Endothelial cell (in vitro differentiated cells): ENCODE measurements around the gene XCR1. TPM values are rescaled to one million over a fixed set of nuclear protein-coding genes. Genes with fewer than 3 reads are reported as not detected.

ENCODE experiments used
- DNase-seq: peaks from one replicate; pipeline ENCODE4 v3.0.0; 2021; ENCODE audit warnings: low spot score
- H3K27ac Mint-ChIP-seq: one replicate; pipeline ENCODE4 v1.8.0; 2021; ENCODE audit warnings: mixed read lengths, inconsistent platforms; ENCODE audit not compliant: unreplicated experiment
- H3K27me3 Mint-ChIP-seq: one replicate; pipeline ENCODE4 v1.8.0; 2021; ENCODE audit warnings: mild to moderate bottlenecking, moderate library complexity, mixed read lengths, inconsistent platforms; ENCODE audit not compliant: unreplicated experiment
- H3K36me3 Mint-ChIP-seq: one replicate; pipeline ENCODE4 v1.8.0; 2021; ENCODE audit warnings: mild to moderate bottlenecking, low read depth, mixed read lengths, inconsistent platforms; ENCODE audit not compliant: unreplicated experiment
- H3K4me1 Mint-ChIP-seq: one replicate; pipeline ENCODE4 v1.8.0; 2021; ENCODE audit warnings: mild to moderate bottlenecking, mixed read lengths, inconsistent platforms; ENCODE audit not compliant: unreplicated experiment
- H3K4me3 Mint-ChIP-seq: one replicate; pipeline ENCODE4 v1.8.0; 2021; ENCODE audit warnings: mild to moderate bottlenecking, mixed read lengths, inconsistent platforms; ENCODE audit not compliant: unreplicated experiment
- H3K9me3 Mint-ChIP-seq: one replicate; pipeline ENCODE4 v1.8.0; 2021; ENCODE audit warnings: mixed read lengths, inconsistent platforms; ENCODE audit not compliant: unreplicated experiment
- total RNA-seq: library from RNA; stranded (reverse); fragmentation: NEBNext Ultra II Directional; extraction: Animal tissue kit (Norgen Biotek cat#: 25700); gene quantifications from one replicate; pipeline ENCODE4 v1.2.1, GENCODE V29; 2021; ENCODE audit not compliant: unreplicated experiment
- TF ChIP-seq, protein P1 (sequence below): fragments of 200-600 bp; sonication (generic); IDR thresholded peaks from one replicate; pipeline ENCODE4 v1.5.0; 2021; ENCODE audit warnings: antibody characterized with exemption; ENCODE audit not compliant: unreplicated experiment

XCR1 gene
- total RNA-seq, 1 donor from 2014 or later, result not detected

DNA sequence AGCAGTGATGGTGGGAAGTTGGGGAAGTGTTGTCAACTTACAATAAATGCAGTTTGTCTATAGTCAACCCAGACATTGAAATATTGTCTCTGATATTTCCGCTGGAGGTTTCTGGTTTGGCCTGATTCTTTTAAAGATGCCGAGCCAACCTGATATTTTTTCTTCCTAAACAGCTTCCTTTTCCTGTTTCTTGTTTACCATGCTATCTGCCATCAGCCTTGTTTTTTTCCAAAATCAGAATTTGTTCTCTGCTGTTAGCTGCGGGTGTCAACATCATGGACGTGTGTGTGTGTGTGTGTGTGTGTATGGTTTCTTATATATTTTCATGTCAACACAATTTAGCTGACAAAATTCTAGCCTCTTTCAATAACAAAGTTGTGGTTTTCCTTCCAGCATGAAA lies 41.2 kb upstream of the XCR1 start:
- Mint-ChIP-seq H3K27ac (peak overlapping the region; percentile 87), H3K36me3 (no peaks in the 10 kb centered on the region), H3K9me3 (no peaks in the 10 kb centered on the region), H3K4me1 (peaks cover 48% of the 10 kb centered on the region), H3K27me3 (peaks cover 1% of the 10 kb centered on the region), H3K4me3 (no peak overlapping the region)
- TF ChIP-seq, protein P1, sequence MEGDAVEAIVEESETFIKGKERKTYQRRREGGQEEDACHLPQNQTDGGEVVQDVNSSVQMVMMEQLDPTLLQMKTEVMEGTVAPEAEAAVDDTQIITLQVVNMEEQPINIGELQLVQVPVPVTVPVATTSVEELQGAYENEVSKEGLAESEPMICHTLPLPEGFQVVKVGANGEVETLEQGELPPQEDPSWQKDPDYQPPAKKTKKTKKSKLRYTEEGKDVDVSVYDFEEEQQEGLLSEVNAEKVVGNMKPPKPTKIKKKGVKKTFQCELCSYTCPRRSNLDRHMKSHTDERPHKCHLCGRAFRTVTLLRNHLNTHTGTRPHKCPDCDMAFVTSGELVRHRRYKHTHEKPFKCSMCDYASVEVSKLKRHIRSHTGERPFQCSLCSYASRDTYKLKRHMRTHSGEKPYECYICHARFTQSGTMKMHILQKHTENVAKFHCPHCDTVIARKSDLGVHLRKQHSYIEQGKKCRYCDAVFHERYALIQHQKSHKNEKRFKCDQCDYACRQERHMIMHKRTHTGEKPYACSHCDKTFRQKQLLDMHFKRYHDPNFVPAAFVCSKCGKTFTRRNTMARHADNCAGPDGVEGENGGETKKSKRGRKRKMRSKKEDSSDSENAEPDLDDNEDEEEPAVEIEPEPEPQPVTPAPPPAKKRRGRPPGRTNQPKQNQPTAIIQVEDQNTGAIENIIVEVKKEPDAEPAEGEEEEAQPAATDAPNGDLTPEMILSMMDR, result no peak
- no peak for DNase-seq

DNA sequence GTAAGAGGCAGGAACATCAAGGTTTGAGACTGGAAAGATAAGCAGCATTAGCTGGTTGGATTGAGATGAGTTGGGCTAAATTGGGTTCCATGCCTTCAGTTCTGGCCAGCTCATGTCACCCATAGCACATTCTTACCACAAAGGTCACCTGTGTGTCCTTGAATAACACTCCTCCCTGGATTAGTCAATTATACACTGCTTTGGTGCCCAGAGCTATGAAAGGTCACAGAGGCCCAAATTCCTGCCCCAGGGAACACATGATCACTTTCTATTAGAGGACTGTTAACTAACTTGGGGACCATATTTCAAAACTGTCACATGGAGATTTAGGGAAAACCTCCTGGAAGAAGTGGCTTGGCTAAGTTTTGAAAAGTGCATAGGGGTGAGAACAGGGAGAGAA lies 40.1 kb upstream of the XCR1 start:
- H3K27me3 Mint-ChIP-seq, result peaks cover 1% of the 10 kb centered on the region
- H3K9me3 Mint-ChIP-seq, result no peaks in the 10 kb centered on the region
- peaks cover 58% of the 10 kb centered on the region for H3K4me1 Mint-ChIP-seq
- H3K36me3 Mint-ChIP-seq, result no peaks in the 10 kb centered on the region
- H3K4me3 Mint-ChIP-seq, result no peak overlapping the region
- DNase-seq, result no peak
- H3K27ac Mint-ChIP-seq, result peak overlapping the region; percentile 70
- TF ChIP-seq, protein P1, result no peak

DNA sequence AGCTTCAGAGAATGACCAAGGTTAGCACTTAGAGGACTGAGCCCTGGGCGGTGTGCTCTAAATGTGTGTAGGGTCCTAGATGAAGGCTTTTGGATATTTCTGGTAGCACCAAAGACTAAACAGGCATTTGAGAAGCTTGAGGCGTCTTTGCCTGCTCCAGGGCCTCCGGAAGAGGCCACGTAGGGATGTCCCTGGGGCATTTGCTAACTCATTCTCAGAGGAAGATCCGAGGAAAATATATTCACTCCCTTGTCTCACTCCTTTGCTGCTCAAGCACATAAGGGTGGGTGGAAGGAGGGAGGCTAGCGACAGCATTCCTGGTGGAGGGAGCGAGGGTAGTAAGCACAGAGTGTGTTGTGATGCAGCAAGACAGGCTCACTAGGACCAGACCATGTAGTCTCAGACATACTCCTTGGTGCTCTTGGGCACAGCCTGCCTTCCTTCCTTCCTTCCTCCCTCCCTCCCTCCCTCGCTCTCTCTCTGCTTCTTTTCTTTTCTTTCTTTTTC lies 38.5 kb upstream of the XCR1 start:
- no peaks in the 10 kb centered on the region for H3K9me3 Mint-ChIP-seq
- no peak overlapping the region for H3K27ac Mint-ChIP-seq
- H3K4me1 Mint-ChIP-seq, result peaks cover 51% of the 10 kb centered on the region
- DNase-seq, result no peak
- TF ChIP-seq, protein P1, result no peak
- H3K4me3 Mint-ChIP-seq, result no peak overlapping the region
- peaks cover 1% of the 10 kb centered on the region for H3K27me3 Mint-ChIP-seq
- H3K36me3 Mint-ChIP-seq, result no peaks in the 10 kb centered on the region

DNA sequence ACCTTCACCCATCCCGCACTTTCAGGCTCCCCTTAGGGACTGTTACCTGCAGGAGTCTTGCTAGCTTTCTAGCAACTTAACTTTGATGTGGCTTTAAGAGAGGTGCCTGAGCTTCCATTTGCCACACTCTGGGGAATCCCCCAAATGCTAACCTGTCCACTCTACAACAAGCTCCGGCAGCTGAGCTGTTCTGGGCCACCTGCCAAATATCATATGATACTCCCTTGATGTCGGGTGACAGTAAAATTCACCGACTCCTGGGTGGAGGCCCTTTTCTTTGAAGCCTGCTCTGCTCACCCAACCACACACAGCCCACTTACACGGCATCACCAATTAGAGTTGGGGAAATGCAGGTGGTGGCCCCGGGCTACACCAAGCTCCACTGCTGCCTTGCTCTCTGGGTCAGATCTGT lies 38.0 kb upstream of the XCR1 start:
- TF ChIP-seq, protein P1, result no peak
- no peak overlapping the region for H3K4me3 Mint-ChIP-seq
- peaks cover 1% of the 10 kb centered on the region for H3K27me3 Mint-ChIP-seq
- H3K27ac Mint-ChIP-seq, result no peak overlapping the region
- peaks cover 46% of the 10 kb centered on the region for H3K4me1 Mint-ChIP-seq
- no peak for DNase-seq
- H3K36me3 Mint-ChIP-seq, result no peaks in the 10 kb centered on the region
- H3K9me3 Mint-ChIP-seq, result no peaks in the 10 kb centered on the region

DNA sequence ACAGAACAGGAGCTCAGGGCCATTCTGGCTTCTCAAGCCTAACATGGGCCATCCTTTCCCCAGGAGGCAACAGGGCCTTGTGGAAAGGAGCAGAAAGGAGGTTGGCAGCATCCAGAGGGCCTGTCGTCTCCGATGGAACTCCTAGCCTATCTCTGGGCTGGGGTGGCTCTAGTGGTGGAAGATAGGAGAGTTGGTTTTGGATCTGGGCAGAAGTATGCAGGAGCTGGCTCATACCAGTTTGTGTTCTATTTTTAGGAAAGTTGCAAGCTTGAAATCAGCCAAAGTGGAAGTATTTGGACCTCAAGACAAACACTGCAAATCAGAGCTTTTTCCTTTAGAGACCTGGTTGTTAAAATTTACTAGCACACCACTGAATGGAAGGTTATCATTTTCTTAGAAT lies 35.4 kb upstream of the XCR1 start:
- DNase-seq, result no peak
- Mint-ChIP-seq H3K4me3 (no peak overlapping the region), H3K9me3 (no peaks in the 10 kb centered on the region), H3K4me1 (peaks cover 25% of the 10 kb centered on the region), H3K27ac (no peak overlapping the region), H3K27me3 (peaks cover 1% of the 10 kb centered on the region), H3K36me3 (no peaks in the 10 kb centered on the region)
- TF ChIP-seq, protein P1, result no peak
